GM12873 (cell line): ENCODE data around the gene TBL2.

Experiments used
- TF ChIP-seq, protein P1 (sequence below): IDR thresholded peaks from 2 replicates; pipeline ENCODE4 v1.5.1; 2012; ENCODE audit warnings: low read depth, mild to moderate bottlenecking, moderate library complexity, low read length, control low read depth; ENCODE audit not compliant: insufficient read depth; ENCODE audit errors: missing control alignments

The TBL2 gene, protein sequence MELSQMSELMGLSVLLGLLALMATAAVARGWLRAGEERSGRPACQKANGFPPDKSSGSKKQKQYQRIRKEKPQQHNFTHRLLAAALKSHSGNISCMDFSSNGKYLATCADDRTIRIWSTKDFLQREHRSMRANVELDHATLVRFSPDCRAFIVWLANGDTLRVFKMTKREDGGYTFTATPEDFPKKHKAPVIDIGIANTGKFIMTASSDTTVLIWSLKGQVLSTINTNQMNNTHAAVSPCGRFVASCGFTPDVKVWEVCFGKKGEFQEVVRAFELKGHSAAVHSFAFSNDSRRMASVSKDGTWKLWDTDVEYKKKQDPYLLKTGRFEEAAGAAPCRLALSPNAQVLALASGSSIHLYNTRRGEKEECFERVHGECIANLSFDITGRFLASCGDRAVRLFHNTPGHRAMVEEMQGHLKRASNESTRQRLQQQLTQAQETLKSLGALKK

DNA sequence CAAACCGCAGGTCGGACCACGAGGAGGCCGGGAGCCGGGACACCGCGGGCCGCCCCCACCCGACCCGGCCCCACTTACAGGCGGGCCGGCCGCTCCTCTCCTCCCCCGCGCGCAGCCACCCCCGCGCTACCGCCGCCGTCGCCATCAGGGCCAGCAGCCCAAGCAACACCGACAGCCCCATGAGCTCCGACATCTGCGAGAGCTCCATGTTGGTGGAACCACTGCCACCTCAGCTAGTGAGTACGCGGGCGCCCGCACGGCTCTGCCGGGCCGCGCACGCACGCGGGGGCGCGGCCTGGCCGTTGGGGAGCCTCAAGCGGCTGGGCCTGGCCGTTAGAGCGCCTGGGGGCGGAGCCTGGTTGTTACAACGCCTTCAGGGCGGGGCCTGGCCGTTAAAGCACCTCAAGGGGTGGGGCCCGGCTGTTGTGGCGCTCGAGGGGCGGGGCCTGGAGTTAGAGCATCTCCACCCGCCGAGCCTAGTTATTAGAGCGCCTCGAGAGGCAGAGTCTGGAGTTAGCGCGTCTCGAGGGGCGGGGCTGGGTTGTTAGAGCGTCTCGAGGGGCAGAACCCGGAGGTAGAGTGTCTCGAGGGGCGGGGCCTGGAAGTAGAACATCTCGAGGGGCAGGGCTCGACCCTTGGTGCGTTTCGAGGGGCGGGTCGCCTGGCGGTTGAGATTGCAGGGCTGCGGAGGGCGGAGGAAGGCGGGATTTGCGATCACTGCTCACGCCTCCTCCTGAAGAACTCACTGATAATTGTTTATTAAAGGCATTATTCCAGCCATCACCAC lies at the start of gene TBL2:
Gene TBL2 (minus strand): TSS at position 238 of the 787 bp plus-strand sequence. CDS start 30 bp downstream, at position 208.
- TF ChIP-seq, protein P1, sequence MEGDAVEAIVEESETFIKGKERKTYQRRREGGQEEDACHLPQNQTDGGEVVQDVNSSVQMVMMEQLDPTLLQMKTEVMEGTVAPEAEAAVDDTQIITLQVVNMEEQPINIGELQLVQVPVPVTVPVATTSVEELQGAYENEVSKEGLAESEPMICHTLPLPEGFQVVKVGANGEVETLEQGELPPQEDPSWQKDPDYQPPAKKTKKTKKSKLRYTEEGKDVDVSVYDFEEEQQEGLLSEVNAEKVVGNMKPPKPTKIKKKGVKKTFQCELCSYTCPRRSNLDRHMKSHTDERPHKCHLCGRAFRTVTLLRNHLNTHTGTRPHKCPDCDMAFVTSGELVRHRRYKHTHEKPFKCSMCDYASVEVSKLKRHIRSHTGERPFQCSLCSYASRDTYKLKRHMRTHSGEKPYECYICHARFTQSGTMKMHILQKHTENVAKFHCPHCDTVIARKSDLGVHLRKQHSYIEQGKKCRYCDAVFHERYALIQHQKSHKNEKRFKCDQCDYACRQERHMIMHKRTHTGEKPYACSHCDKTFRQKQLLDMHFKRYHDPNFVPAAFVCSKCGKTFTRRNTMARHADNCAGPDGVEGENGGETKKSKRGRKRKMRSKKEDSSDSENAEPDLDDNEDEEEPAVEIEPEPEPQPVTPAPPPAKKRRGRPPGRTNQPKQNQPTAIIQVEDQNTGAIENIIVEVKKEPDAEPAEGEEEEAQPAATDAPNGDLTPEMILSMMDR = peak; percentile 23

DNA sequence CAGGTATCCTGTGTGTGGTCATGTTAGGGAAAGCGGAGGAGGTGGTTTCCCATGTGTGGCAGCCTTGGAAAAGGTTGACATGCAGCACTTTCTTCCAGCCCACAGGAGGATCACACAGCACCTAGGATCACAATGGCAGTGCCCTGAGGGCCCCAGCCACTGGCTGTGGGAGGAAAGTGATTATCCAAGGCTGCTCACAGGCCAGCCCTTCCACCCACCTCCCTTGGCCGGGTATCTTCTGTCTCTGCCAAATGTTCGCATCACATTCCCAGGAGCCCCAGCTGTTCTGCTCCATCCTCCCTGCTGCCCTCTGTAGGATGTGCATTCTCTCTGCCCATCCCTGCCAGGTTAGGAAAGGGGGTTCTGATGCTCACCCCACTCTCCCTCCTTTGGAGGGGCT lies 48.4 kb upstream of the TBL2 start:
- TF ChIP-seq, protein P1 = no peak

DNA sequence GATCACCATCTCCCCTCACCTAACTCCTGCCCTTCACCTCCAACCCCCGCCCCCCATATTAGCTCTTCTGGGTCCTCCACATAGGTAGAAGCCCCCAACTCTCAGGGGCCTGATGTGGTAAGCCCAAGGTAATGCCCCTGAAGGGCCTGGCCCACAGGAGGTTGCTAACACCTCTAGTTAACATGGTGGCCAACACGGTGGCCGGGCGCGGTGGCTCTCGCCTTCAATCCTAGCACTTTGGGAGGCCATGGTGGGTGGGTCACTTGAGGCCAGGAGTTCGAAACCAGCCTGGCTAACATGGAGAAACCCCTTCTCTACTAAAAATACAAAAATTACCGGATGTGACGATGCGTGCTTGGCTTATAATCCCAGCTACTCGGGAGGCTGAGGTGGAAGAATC lies 46.9 kb upstream of the TBL2 start:
- TF ChIP-seq, protein P1 = no peak

DNA sequence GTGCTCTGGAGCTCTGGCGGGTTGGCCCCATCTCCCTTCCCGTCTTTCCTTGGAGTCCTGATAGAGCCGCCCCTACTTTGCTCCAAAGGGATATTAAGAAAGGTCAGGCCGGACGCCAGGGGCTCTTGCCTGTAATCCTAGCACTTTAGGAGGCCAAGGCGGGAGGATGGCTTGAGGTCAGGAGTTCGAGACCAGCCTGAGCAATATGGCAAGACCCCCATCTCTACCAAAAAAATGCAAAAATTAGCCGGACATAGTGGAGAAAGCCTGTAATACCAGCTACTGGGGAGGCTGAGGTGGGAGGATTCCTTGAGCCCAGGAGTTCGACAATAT lies 46.3 kb upstream of the TBL2 start:
- TF ChIP-seq, protein P1 = no peak

DNA sequence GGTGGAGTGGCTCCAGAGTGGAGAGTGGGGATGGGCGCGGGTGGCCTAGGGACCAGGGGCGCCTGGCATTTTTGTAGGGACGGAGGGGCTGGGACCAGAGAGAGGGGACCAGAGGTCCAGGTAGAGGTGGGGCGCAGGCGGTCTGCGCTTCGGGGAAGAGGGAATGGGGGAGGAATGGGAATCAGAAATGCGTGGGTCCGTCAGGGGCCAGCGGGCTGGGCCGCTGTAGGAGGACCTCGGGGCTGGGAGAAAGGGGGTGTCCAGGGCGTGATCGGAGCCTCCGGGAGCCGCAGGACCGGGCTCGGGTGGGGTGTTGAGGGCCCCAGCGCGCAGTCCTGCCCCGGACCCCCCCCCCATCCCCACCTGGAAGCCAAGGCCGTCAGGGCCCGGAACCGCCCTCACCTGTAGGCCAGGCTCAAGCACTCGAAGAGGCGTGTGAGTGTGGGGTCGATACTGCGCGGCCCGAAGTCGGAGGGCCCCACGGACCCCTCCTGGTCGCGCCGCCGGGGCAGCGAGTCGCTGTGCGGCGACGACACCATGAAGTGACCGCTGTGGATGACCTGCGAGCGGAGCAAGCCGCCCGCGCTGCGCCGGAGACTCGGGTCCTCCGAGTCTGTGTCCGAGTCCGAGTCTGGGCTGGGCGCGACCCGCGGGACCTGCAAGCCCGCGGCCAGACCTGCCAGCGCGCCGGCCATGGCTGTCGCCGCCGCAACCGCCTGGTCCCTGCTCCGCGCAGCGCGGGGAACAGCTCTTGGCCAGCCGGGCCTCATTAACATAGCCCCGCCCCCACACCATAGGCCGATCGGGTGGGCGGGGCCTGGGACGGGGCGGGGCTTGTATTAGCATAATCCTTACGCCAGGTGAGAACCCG lies 45.7 kb upstream of the TBL2 start, which contains the start of gene MLXIPL:
Gene MLXIPL (minus strand): TSS at position 725 of the 871 bp plus-strand sequence. CDS start 30 bp downstream, at position 695.
- TF ChIP-seq, protein P1 = no peak

DNA sequence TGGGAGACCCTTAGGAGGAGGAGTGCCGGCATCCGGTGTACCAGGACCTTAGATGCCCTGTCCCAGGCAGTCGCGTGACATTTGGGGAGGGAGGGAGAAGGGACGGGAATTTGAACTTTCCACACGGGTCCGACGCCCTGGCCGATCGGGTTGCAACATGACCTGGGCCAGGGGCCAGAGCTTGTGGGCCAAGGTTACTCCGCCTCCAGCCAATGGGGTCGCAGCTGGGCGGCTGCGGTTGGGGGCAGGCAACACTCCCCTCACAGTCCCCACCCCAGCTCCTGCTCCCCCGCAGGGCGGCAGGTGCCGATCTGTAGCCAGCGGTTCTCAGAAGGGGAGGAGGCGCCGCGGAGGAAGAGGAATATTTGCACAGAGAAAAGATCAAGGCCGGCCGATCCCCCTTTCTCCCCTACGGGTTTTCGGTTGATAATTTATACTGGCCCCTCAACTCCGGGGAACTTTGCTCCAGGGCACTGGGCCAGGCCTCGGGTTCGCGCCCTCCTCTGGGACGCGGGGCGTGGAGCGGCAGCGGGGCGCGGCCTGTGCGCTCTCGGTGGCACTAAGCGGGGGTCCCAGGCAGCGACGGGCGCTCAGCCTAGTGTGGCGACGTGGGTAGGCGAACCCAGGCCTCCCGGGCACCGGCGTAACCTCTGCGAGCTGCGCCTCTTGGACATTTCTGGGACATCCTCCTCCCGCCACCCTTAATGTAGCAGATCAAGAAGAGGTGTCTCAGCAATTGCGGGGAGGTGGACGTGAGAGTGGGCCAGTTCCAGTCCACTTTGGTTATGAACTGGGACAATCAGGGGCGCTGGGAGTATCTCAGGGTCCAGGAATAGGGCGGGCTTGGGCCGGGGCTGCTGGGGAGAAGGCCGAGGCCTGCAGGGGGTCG lies 44.8 kb upstream of the TBL2 start:
- TF ChIP-seq, protein P1 = no peak
